Neural crest cell (in vitro differentiated cells): ENCODE results near the gene CPA1. TPM values are rescaled to one million over a fixed set of nuclear protein-coding genes. Genes with fewer than 3 reads are reported as not detected.

Experiments used
- DNase-seq: peaks from one replicate; pipeline ENCODE4 v3.0.0; 2021; ENCODE audit warnings: low read depth, mixed read lengths, low spot score
- H3K27ac Mint-ChIP-seq: one replicate; pipeline ENCODE4 v1.8.0; 2021; ENCODE audit warnings: mild to moderate bottlenecking, mixed read lengths; ENCODE audit not compliant: unreplicated experiment
- H3K27me3 Mint-ChIP-seq: 2 replicates; pipeline ENCODE4 v1.8.0; 2021; ENCODE audit warnings: low read depth, mild to moderate bottlenecking, mixed read lengths
- H3K36me3 Mint-ChIP-seq: 2 replicates; pipeline ENCODE4 v1.8.0; 2021; ENCODE audit warnings: low read depth, mild to moderate bottlenecking, mixed read lengths
- H3K4me1 Mint-ChIP-seq: 2 replicates; pipeline ENCODE4 v1.8.0; 2021; ENCODE audit warnings: mixed read lengths
- H3K4me3 Mint-ChIP-seq: one replicate; pipeline ENCODE4 v1.8.0; 2021; ENCODE audit warnings: mild to moderate bottlenecking, mixed read lengths
- H3K9me3 Mint-ChIP-seq: 2 replicates; pipeline ENCODE4 v1.8.0; 2021; ENCODE audit warnings: mixed read lengths
- CTCF ChIP-seq: fragments of 200-600 bp; sonication (generic); conservative IDR thresholded peaks from 2 replicates; pipeline ENCODE4 v1.5.0; 2021; ENCODE audit warnings: antibody characterized with exemption, mild to moderate bottlenecking
- total RNA-seq: library from RNA; stranded (reverse); gene quantifications from 2 replicates; pipeline ENCODE4 v1.2.1, GENCODE V29; 2021

Gene CPA1
- total RNA-seq, 1 donor from 2014 or later = not detected

GRCh38 chr7:130363026-130363847 lies 17.1 kb upstream of the CPA1 start:
- Mint-ChIP-seq H3K27me3 (no peaks in the 10 kb centered on the region), H3K4me1 (peaks cover 27% of the 10 kb centered on the region), H3K4me3 (no peak overlapping the region), H3K9me3 (peaks cover 8% of the 10 kb centered on the region), H3K36me3 (peaks cover 4% of the 10 kb centered on the region), H3K27ac (no peak overlapping the region)
- TF ChIP-seq CTCF = no peak
- no peak for DNase-seq

DNA sequence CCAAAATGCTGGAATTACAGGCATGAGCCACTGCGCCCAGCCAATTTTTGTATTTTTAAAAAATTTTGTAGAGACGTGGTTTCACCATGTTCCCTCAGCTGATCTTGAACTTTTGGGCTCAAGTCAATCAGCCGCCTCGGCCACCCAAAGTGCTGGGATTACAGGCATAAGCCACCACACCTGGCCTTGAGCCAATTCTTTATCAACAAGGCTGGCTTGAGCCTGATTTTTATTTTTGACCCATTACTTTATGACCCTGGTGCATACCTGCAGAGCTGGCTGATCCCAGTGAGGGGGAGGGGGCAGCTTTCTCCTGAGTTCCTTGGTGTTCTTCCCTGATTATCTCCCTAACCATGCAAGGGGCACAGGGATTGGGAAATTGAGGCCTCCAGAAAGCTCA lies 15.8 kb upstream of the CPA1 start:
- DNase-seq = no peak
- peaks cover 36% of the 10 kb centered on the region for H3K4me1 Mint-ChIP-seq
- peaks cover 4% of the 10 kb centered on the region for H3K36me3 Mint-ChIP-seq
- H3K9me3 Mint-ChIP-seq = peaks cover 8% of the 10 kb centered on the region
- no peak overlapping the region for H3K4me3 Mint-ChIP-seq
- no peaks in the 10 kb centered on the region for H3K27me3 Mint-ChIP-seq
- no peak overlapping the region for H3K27ac Mint-ChIP-seq
- no peak for TF ChIP-seq CTCF

DNA sequence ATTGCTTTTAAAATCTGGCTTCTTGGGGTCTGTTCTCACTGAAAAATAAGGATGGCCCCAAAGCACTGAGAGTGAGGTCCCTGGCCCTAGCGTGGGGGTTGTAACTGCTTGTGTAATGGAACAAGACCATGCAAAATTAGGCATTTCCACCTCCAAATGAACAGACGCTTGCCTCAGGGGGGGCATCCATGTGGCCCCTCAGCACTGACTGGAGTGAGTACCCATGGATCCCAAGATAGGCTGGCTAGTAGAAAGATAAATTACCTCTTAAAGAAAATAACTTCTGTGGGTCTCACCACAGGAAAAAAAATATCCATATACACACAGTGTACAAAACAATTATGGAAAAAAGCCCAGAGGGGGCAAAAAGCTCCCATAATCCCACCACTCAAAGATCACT lies 15.2 kb upstream of the CPA1 start:
- TF ChIP-seq CTCF = no peak
- peaks cover 4% of the 10 kb centered on the region for H3K36me3 Mint-ChIP-seq
- no peak for DNase-seq
- H3K27me3 Mint-ChIP-seq = no peaks in the 10 kb centered on the region
- peaks cover 42% of the 10 kb centered on the region for H3K4me1 Mint-ChIP-seq
- H3K4me3 Mint-ChIP-seq = no peak overlapping the region
- peaks cover 4% of the 10 kb centered on the region for H3K9me3 Mint-ChIP-seq
- peak overlapping the region; percentile 72 for H3K27ac Mint-ChIP-seq

DNA sequence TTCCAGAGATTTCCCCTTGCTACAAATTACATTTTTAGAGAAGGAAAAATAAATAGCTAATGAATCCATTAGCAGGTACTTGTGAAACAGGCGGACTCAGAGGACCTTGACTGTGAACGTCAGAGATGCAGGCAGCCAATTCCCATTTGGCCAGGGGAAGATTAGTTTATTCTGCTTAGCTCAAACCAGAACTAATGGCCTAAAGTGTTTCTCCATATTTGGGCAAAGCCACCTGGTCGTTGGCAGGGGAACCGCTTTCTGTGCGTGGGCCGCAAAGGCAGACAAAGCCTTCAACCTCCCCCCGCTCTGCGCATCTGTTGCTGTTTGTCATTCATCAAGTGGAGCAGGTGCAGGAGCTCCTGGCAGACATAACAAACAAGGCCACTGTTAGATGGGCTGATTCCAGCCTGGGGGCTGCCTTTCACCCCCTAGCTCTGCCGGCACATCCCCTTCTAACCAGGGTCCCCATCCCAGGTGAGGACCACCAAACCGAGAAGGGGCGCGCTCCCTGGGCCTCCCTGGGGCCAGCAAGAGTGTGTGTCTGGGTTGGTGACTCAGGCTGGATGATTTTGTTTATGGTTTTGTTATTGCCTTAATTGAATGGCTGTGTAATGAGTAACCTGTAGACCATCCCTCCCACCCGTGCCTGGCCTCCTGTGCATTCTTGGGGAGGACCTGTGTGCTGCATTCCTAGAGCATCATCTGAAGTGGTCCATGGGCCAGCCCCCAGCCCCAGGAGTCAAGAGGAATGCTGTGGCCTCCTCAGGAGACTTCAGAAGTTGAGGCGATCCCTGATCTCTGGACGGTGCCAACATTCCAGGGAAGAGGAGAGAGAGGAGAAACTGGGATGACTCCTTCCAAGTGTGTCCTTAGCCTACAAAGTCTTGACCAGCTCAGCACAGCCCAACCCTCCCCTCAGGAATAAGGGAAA lies 14.5 kb upstream of the CPA1 start:
- H3K4me3 Mint-ChIP-seq = no peak overlapping the region
- H3K27me3 Mint-ChIP-seq = no peaks in the 10 kb centered on the region
- no peak for TF ChIP-seq CTCF
- no peak for DNase-seq
- H3K4me1 Mint-ChIP-seq = peaks cover 42% of the 10 kb centered on the region
- H3K36me3 Mint-ChIP-seq = peaks cover 4% of the 10 kb centered on the region
- H3K27ac Mint-ChIP-seq = peak overlapping the region; percentile 72
- H3K9me3 Mint-ChIP-seq = no peaks in the 10 kb centered on the region

GRCh38 chr7:130366564-130366963 lies 13.7 kb upstream of the CPA1 start:
- Mint-ChIP-seq H3K36me3 (no peaks in the 10 kb centered on the region), H3K27ac (no peak overlapping the region), H3K4me3 (no peak overlapping the region), H3K27me3 (no peaks in the 10 kb centered on the region), H3K9me3 (no peaks in the 10 kb centered on the region), H3K4me1 (peaks cover 42% of the 10 kb centered on the region)
- no peak for TF ChIP-seq CTCF
- no peak for DNase-seq
